GM23338 (cell line): ENCODE results near the gene IGDCC3. TPM values are rescaled to one million over a fixed set of nuclear protein-coding genes. Genes with fewer than 3 reads are reported as not detected.
A peak's percentile ranks its signal among the peaks of the same experiment; 100 is the strongest.

ENCODE experiments used
- ATAC-seq: fragments of 200-7000 bp; cut with Tn5 transposase; 3 replicates; pipeline ENCODE4 v1.9.1; 2020
- DNase-seq: peaks from one replicate; pipeline ENCODE4 v3.0.0-alpha.2; 2015; ENCODE audit warnings: low spot score
- H2AFZ ChIP-seq: fragments of 200-600 bp; sonication (generic); 2 replicates; pipeline ENCODE4 v1.8.0; 2016; ENCODE audit warnings: antibody characterized with exemption, mild to moderate bottlenecking, moderate library complexity
- H3F3A ChIP-seq: fragments of 200-600 bp; sonication (generic); replicated peaks from 2 replicates; pipeline ENCODE4 v1.8.0; 2017; ENCODE audit warnings: antibody characterized with exemption, mixed run types, low read depth
- H3K27ac ChIP-seq: fragments of 200-600 bp; sonication (generic); 2 replicates; pipeline ENCODE4 v1.6.1; 2016; ENCODE audit warnings: low read depth
- H3K27me3 ChIP-seq: fragments of 200-600 bp; sonication (generic); 2 replicates; pipeline ENCODE4 v1.8.0; 2016; ENCODE audit warnings: mild to moderate bottlenecking, mixed run types, moderate library complexity; ENCODE audit not compliant: insufficient read depth
- H3K36me3 ChIP-seq: fragments of 200-600 bp; sonication (generic); 2 replicates; pipeline ENCODE4 v1.8.0; 2016; ENCODE audit warnings: mild to moderate bottlenecking; ENCODE audit not compliant: insufficient read depth
- H3K4me1 ChIP-seq: fragments of 200-600 bp; sonication (generic); 2 replicates; pipeline ENCODE4 v1.8.0; 2016; ENCODE audit warnings: mild to moderate bottlenecking, moderate library complexity; ENCODE audit not compliant: insufficient read depth
- H3K4me2 ChIP-seq: fragments of 200-600 bp; sonication (generic); 2 replicates; pipeline ENCODE4 v1.7.1; 2017; ENCODE audit warnings: mixed run types
- H3K4me3 ChIP-seq: fragments of 200-600 bp; sonication (generic); 2 replicates; pipeline ENCODE4 v1.6.1; 2016; ENCODE audit warnings: mixed run types
- H3K79me2 ChIP-seq: fragments of 200-600 bp; sonication (generic); replicated peaks from 2 replicates; pipeline ENCODE4 v1.8.0; 2017; ENCODE audit warnings: mild to moderate bottlenecking; ENCODE audit not compliant: insufficient read depth
- H3K9me2 ChIP-seq: fragments of 200-600 bp; sonication (generic); 2 replicates; pipeline ENCODE4 v1.8.0; 2017; ENCODE audit not compliant: insufficient read depth
- H4K20me1 ChIP-seq: fragments of 200-600 bp; sonication (generic); replicated peaks from 2 replicates; pipeline ENCODE4 v1.8.0; 2017; ENCODE audit warnings: mild to moderate bottlenecking; ENCODE audit not compliant: insufficient read depth
- H3K27ac Mint-ChIP-seq: 2 replicates; pipeline ENCODE4 v1.8.0; 2020; ENCODE audit warnings: inconsistent platforms, mild to moderate bottlenecking, moderate library complexity, mixed read lengths
- H3K27me3 Mint-ChIP-seq: 3 replicates; pipeline ENCODE4 v1.8.0; 2022; ENCODE audit warnings: low read depth, mild to moderate bottlenecking, moderate library complexity, mixed read lengths, inconsistent platforms; ENCODE audit not compliant: insufficient read depth, poor library complexity
- H3K36me3 Mint-ChIP-seq: 3 replicates; pipeline ENCODE4 v1.8.0; 2021; ENCODE audit warnings: low read depth, mild to moderate bottlenecking, inconsistent platforms, moderate library complexity, mixed read lengths
- H3K4me1 Mint-ChIP-seq: 3 replicates; pipeline ENCODE4 v1.8.0; 2020; ENCODE audit warnings: mild to moderate bottlenecking, inconsistent platforms, mixed read lengths
- H3K4me3 Mint-ChIP-seq: 3 replicates; pipeline ENCODE4 v1.8.0; 2021; ENCODE audit warnings: moderate library complexity, mild to moderate bottlenecking, inconsistent platforms, mixed read lengths
- H3K9me3 Mint-ChIP-seq: 3 replicates; pipeline ENCODE4 v1.8.0; 2020; ENCODE audit warnings: moderate library complexity, mild to moderate bottlenecking, inconsistent platforms, mixed read lengths
- CREB1 ChIP-seq: fragments of 250-450 bp; sonication (Bioruptor Pico); IDR thresholded peaks from 2 replicates; pipeline ENCODE4 v1.5.0; 2020; ENCODE audit warnings: low read depth, mild to moderate bottlenecking, moderate library complexity
- CTCF ChIP-seq, 2 experiments: fragments of 200-600 bp in 1 of 2; sonication (generic) in 1 of 2; conservative IDR thresholded peaks; 2 replicates each; pipeline versions ENCODE4 v1.5.1 to v1.6.1; 2016 to 2017; ENCODE audit warnings: antibody characterized with exemption in 2 of 2, low read depth in 2 of 2, mild to moderate bottlenecking in 2 of 2, moderate library complexity in 1 of 2
- EZH2 ChIP-seq: fragments of 200-600 bp; sonication (generic); IDR thresholded peaks from one replicate; pipeline ENCODE4 v1.8.0; 2017; ENCODE audit warnings: antibody characterized with exemption, mild to moderate bottlenecking, low read depth; ENCODE audit not compliant: unreplicated experiment
- JUNB ChIP-seq: IDR thresholded peaks from one replicate; pipeline ENCODE4 v1.6.1; 2016; ENCODE audit warnings: antibody characterized with exemption; ENCODE audit not compliant: unreplicated experiment
- NANOG ChIP-seq: IDR thresholded peaks from 2 replicates; pipeline ENCODE4 v1.6.1; 2016; ENCODE audit warnings: antibody characterized with exemption, borderline replicate concordance
- REST ChIP-seq: IDR thresholded peaks from one replicate; pipeline ENCODE4 v1.6.1; 2018; ENCODE audit warnings: antibody characterized with exemption; ENCODE audit not compliant: unreplicated experiment
- ZNF114 ChIP-seq: fragments of 250-450 bp; sonication (Bioruptor Pico); IDR thresholded peaks from 2 replicates; pipeline ENCODE4 v1.5.0; 2020; ENCODE audit warnings: mild to moderate bottlenecking, moderate library complexity
- polyA plus RNA-seq: library from polyadenylated mRNA; unstranded; fragments of >200 nt; fragmentation: Nextera tagmentation; extraction: Ambion mirVana; gene quantifications from 2 replicates; pipeline ENCODE4 v1.2.1, GENCODE V29; 2016
- total RNA-seq: library from RNA; depleted of rRNA; stranded (reverse); fragments of >200 nt; shearing (Covaris generic); gene quantifications from 2 replicates; pipeline ENCODE4 v1.2.3, GENCODE V29; 2014
- TF ChIP-seq, protein P1 (sequence below): IDR thresholded peaks from 2 replicates; pipeline ENCODE4 v1.6.1; 2016; ENCODE audit warnings: antibody characterized with exemption

IGDCC3 gene
- total and polyA plus RNA-seq, 2 experiments from 2014 or later: 15.3 to 30.7 TPM

DNA sequence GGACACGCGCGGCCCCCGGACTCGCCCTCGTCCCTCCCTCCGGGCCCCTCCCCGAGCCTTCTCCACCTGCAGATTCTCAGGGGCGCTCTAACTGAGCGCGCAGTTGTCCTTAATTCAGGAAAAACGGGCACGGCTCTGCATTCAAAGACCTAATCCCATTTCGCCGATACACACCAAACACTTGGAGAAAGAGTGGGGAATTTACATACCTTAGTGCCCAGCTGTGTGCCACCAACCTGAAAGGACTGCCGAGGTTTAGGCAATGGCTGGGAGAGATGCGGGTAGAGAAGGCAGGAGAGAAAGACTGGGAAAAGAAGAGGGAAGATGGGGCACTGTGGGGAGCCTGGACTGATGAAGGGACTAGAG lies 21.8 kb downstream of the IGDCC3 start:
- peaks cover 13% of the 10 kb centered on the region; the same call in 1 of the 2 replicates for H4K20me1 ChIP-seq
- peaks cover 12% of the 10 kb centered on the region for H3K4me1 ChIP-seq
- Mint-ChIP-seq H3K4me1 (peaks cover 13% of the 10 kb centered on the region), H3K9me3 (peaks cover 29% of the 10 kb centered on the region), H3K27me3 (peaks cover 30% of the 10 kb centered on the region), H3K27ac (no peak overlapping the region), H3K36me3 (peaks cover 29% of the 10 kb centered on the region), H3K4me3 (peak overlapping the region; percentile 69)
- H3K79me2 ChIP-seq: peaks cover 7% of the 10 kb centered on the region; the same call in 1 of the 2 replicates
- no peaks in the 10 kb centered on the region for H3K36me3 ChIP-seq
- no peak overlapping the region for H2AFZ ChIP-seq
- H3K4me2 ChIP-seq: peak overlapping the region; percentile 82
- peaks cover 84% of the 10 kb centered on the region for H3K27me3 ChIP-seq
- H3K27ac ChIP-seq: no peak overlapping the region
- ATAC-seq (peak; percentile 57), DNase-seq (no peak)
- H3F3A ChIP-seq: 0 out of 2 replicates have a peak, but pooled peaks cover 15% of the 10 kb centered on the region
- H3K9me2 ChIP-seq: no peaks in the 10 kb centered on the region
- TF ChIP-seq NANOG (no peak), JUNB (no peak), EZH2 (peak; percentile 79), REST (no peak), CREB1 (CRISPR knock-in tag) (no peak)
- peak overlapping the region; percentile 75 for H3K4me3 ChIP-seq

DNA sequence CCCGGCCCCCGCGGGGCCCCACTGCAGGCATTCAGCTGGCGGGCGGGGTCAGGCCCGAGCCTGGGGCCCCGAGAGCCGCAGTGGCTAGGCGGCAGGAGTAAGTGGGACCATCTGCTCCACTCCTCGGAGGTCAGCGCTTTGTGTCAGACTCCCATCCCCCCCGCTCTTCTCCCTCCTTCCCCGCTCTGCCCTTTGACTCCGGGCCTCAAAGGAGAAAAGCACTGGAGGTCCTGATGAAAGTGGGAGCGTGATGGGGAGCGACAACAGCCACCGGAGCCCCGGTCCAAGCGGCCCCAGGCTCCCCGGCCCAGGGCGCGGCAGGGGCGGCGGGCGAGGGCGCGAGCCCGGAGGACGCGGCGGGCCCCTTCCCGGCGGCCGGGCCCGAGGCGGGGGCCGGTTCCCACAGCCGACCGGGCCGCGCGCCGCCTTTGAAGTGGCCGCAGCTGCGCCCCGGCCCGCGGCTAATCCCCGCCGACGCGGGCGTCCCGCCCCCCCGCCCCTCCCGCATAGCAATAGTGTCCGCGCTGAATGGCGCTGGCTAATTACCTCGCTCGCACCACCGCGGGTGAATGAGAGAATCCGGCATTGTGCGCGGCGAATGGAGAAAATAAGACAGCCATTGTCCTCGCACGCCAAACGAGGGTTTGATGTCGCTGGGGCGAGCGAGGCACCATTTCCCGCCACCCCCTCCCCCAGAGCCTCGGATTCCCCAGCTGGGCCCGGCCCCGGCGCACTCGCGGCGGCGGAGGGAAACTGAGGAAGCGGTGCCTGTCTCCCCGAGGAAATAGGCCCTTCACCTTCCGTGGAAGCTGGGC lies 22.4 kb downstream of the IGDCC3 start:
- peaks cover 13% of the 10 kb centered on the region; the same call in 1 of the 2 replicates for H4K20me1 ChIP-seq
- ATAC-seq: peak; percentile 69
- H3K79me2 ChIP-seq: peaks cover 7% of the 10 kb centered on the region; the same call in 1 of the 2 replicates
- no peak overlapping the region for H3K27ac ChIP-seq
- H3K9me2 ChIP-seq: no peaks in the 10 kb centered on the region
- no peaks in the 10 kb centered on the region for H3K36me3 ChIP-seq
- peaks cover 13% of the 10 kb centered on the region for H3K4me1 Mint-ChIP-seq
- H3K4me3 Mint-ChIP-seq: peak overlapping the region; percentile 69
- peak overlapping the region; percentile 82 for H3K4me2 ChIP-seq
- peak overlapping the region; percentile 75 for H3K4me3 ChIP-seq
- peak; percentile 71 for DNase-seq
- peaks cover 12% of the 10 kb centered on the region for H3K4me1 ChIP-seq
- peaks cover 34% of the 10 kb centered on the region for H3K36me3 Mint-ChIP-seq
- H3K27me3 ChIP-seq: peaks cover 78% of the 10 kb centered on the region
- H3F3A ChIP-seq: 0 out of 2 replicates have a peak, but pooled peaks cover 15% of the 10 kb centered on the region
- peaks cover 33% of the 10 kb centered on the region for H3K9me3 Mint-ChIP-seq
- no peak overlapping the region for H3K27ac Mint-ChIP-seq
- peaks cover 30% of the 10 kb centered on the region for H3K27me3 Mint-ChIP-seq
- no peak overlapping the region; the same call in 1 of the 2 replicates for H2AFZ ChIP-seq
- TF ChIP-seq JUNB (no peak), CREB1 (CRISPR knock-in tag) (no peak), ZNF114 (CRISPR knock-in tag) (no peak), REST (no peak), CTCF (conservative IDR thresholded peaks at IDR 0.05; ENCODE audit: low read depth in 2 of 2) (no peak)
- TF ChIP-seq, protein P1, sequence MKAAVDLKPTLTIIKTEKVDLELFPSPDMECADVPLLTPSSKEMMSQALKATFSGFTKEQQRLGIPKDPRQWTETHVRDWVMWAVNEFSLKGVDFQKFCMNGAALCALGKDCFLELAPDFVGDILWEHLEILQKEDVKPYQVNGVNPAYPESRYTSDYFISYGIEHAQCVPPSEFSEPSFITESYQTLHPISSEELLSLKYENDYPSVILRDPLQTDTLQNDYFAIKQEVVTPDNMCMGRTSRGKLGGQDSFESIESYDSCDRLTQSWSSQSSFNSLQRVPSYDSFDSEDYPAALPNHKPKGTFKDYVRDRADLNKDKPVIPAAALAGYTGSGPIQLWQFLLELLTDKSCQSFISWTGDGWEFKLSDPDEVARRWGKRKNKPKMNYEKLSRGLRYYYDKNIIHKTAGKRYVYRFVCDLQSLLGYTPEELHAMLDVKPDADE: no peak
